Left cardiac atrium (tissue), 4 donors: ENCODE measurements around the gene CHL1. TPM values are rescaled to one million over a fixed set of nuclear protein-coding genes. Genes with fewer than 3 reads are reported as not detected.

Experiments used
- ATAC-seq, 2 donors: fragments of 200-7000 bp; cut with Tn5 transposase; one replicate each; pipeline ENCODE4 v1.9.1; 2020; ENCODE audit warnings: mild to moderate bottlenecking in 2 of 2, moderate library complexity in 2 of 2
- DNase-seq: peaks from one replicate; pipeline ENCODE4 v3.0.0-alpha.2; 2020
- intact Hi-C, 2 donors: fragments of 100-400 bp; cut with DNase I; formaldehyde crosslinking; loops; one replicate each; pipeline versions ENCODE4 v1.14.1 to v1.15.1; 2022 to 2023
- long read RNA-seq: library from polyadenylated mRNA; unstranded; transcript quantifications from one replicate; pipeline ENCODE4 v2.0.0, GENCODE V29; 2021
- total RNA-seq, 2 donors: library from RNA; stranded (reverse); fragmentation: NEBNext Ultra II Directional; extraction: Animal tissue kit (Norgen Biotek cat#: 25700); gene quantifications; one replicate each; pipeline ENCODE4 v1.2.1, GENCODE V29; 2021
- donor health status: DM: no; HTN: yes; CAD: no.
- donor health status: DM: no; HTN: yes; CAD: no; lungs with severe emphysema.
- donor health status: DM: yes; HTN: yes; CAD: no.
- donor health status: Dilated cardiomyopathy.

CHL1 gene, protein sequence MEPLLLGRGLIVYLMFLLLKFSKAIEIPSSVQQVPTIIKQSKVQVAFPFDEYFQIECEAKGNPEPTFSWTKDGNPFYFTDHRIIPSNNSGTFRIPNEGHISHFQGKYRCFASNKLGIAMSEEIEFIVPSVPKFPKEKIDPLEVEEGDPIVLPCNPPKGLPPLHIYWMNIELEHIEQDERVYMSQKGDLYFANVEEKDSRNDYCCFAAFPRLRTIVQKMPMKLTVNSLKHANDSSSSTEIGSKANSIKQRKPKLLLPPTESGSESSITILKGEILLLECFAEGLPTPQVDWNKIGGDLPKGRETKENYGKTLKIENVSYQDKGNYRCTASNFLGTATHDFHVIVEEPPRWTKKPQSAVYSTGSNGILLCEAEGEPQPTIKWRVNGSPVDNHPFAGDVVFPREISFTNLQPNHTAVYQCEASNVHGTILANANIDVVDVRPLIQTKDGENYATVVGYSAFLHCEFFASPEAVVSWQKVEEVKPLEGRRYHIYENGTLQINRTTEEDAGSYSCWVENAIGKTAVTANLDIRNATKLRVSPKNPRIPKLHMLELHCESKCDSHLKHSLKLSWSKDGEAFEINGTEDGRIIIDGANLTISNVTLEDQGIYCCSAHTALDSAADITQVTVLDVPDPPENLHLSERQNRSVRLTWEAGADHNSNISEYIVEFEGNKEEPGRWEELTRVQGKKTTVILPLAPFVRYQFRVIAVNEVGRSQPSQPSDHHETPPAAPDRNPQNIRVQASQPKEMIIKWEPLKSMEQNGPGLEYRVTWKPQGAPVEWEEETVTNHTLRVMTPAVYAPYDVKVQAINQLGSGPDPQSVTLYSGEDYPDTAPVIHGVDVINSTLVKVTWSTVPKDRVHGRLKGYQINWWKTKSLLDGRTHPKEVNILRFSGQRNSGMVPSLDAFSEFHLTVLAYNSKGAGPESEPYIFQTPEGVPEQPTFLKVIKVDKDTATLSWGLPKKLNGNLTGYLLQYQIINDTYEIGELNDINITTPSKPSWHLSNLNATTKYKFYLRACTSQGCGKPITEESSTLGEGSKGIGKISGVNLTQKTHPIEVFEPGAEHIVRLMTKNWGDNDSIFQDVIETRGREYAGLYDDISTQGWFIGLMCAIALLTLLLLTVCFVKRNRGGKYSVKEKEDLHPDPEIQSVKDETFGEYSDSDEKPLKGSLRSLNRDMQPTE (N-terminal part only)
- total RNA-seq, result 10 to 100 TPM; 67.0 to 67.9 TPM
- long read RNA-seq, partial matches to known transcripts, result 1 of 14 reads
- long read RNA-seq, other reads (novel, unspliced or antisense), result 13 of 14 reads

GRCh38 chr3:196311-197148 lies at the start of gene CHL1:
TSS of gene CHL1 (plus strand) at chr3:196763. CDS start at chr3:319777, 123,014 bp downstream.
- intact Hi-C loops, result no loop called here
- DNase-seq, result peak; percentile 35
- ATAC-seq, result peak; percentile 70 to 84

GRCh38 chr3:151614-152189 lies 44.9 kb upstream of the CHL1 start:
- DNase-seq, result no peak
- no peak for ATAC-seq

DNA sequence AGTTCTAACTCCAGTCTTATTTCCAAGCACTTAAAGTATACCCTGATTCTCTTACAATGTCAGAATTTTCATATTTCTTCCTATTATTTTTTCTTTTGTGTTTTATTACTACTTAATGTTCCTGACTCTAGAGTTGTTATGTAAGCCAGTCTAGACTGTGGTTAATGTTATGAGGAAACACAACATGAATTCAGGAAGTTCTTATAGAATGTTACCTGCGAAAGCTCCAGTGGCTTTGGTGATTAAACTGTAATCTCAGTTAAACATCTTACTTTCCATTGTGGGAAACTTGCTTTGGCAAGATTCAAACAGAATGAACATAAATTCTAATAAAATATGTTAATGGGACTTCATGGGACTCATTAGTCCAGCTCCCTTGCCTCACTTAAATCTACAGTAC lies 36.6 kb upstream of the CHL1 start:
- ATAC-seq, result no peak
- intact Hi-C loops, result no loop called here

More at GRCh38 chr3:151614-152189, 44.9 kb upstream of the CHL1 start:
- intact Hi-C loops, result no loop called here

DNA sequence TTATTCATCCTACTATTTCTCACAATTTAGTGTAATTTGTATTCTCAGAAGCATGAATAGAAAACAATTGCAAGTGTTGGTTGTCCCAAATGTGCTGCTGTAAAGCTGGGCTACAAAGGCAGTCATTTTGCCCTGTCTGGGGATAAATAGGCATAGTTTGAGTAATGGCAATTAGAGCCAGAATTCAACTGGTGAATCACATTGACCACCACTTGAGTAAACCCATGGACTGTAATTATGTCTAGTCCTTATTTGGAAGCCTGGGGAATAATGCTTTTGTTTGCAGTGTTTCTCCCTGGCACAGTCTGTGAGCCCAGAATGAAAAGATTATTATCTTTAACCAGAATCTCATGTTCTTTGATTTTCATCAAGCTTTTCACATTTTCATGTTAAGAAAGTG lies 30.5 kb upstream of the CHL1 start:
- no peak for ATAC-seq

More for the DNA sequence above, 36.6 kb upstream of the CHL1 start:
- no peak for DNase-seq

GRCh38 chr3:166799-167198 lies 29.8 kb upstream of the CHL1 start:
- ATAC-seq (no peak), DNase-seq (no peak)
- intact Hi-C loops, result no loop called here

More for the DNA sequence above, 30.5 kb upstream of the CHL1 start:
- intact Hi-C loops, result no loop called here
- no peak for DNase-seq

GRCh38 chr3:173886-174285 lies 22.7 kb upstream of the CHL1 start:
- no peak for ATAC-seq
- intact Hi-C loops, result no loop called here
- DNase-seq, result no peak

DNA sequence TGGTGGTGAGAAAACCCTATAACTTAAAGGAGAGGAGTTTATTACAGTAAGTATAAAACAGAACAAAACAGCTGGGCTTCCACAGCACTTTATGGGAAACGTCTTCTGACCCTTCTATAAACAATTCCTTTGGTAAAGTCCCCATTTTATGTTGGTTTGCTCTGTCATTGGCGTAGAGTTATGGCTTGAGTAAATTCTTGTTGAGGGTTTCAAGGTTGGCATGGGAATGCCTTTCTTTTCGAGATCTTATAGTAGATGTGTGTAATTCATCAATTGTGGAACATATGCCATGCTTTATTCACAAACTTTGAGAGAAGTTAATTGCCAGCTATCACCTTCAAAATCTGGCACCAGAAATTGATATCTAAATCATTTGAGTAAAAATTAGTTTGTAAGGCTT lies 11.6 kb upstream of the CHL1 start:
- intact Hi-C loops, result no loop called here
- DNase-seq (no peak), ATAC-seq (no peak)

DNA sequence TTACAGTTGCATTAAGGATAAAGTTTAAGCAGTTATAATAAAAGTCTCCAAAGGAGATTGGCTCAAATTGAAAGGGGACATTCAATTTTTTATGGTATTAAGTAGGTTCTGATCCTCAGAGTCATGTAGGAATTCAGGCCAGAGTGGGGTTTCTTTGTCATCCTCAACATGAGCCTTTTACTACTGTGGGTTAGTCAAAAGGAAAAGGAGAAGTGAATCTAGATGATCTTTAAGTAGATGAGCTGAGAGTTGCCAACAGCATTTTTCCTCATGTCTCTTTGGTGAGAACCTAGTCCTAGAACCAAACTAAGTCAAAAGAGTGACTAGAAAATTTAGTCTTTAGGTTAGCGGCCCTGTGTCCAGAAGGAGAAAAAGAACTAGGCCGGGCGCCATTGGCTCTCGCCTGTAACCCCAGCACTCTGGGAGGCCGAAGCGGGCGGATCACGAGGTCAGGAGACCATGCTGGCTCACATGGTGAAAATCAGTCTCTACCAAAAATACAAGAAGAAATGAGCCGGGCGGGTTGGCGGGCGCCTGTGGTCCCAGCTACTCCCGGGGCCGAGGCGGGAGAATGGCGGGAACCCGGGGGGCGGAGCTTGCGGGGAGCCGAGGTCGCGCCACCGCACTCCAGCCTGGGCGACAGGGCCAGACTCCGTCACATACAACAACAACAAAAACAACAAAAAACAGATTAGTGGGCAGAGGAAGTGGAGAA lies 4.2 kb upstream of the CHL1 start:
- no peak for ATAC-seq
- intact Hi-C loops, result loop anchor here in 1 of 2 donors (5.0 kb wide), 1 partner anchor 55 kb away; no protein-coding TSS in a partner anchor

GRCh38 chr3:194001-194400 lies 2.6 kb upstream of the CHL1 start:
- intact Hi-C loops, result loop anchor here in 1 of 2 donors (5.0 kb wide), 1 partner anchor 57 kb away; no protein-coding TSS in a partner anchor
- no peak for DNase-seq
- ATAC-seq, result no peak

More for the DNA sequence above, 4.2 kb upstream of the CHL1 start:
- no peak for DNase-seq

- intact Hi-C loops, result loop anchor here in 1 of 2 donors (5.0 kb wide), 1 partner anchor 57 kb away; no protein-coding TSS in a partner anchor
- DNase-seq (no peak), ATAC-seq (no peak)
Observed at GRCh38 chr3:194421-194820, 2.1 kb upstream of the CHL1 start.

DNA sequence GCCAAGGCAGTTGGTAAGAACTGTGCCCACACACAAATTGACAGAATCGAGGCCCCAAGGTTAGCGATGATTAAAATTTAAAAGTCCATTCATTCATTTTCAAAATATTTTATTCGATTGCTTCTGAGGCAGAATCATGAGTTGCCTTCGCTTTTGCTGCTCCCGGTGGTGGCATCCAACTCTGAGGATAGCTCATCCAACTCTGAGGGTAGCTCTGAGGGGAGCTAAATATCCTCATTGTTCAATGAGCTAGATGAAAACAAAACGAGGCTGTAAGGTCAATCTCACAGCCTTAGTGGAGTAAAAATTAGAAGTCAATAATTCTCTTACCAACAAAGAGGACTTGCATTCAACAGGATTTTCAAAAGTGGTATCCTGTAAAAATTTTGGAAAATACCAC lies 897 bp upstream of the CHL1 start:
- intact Hi-C loops, result no loop called here

DNA sequence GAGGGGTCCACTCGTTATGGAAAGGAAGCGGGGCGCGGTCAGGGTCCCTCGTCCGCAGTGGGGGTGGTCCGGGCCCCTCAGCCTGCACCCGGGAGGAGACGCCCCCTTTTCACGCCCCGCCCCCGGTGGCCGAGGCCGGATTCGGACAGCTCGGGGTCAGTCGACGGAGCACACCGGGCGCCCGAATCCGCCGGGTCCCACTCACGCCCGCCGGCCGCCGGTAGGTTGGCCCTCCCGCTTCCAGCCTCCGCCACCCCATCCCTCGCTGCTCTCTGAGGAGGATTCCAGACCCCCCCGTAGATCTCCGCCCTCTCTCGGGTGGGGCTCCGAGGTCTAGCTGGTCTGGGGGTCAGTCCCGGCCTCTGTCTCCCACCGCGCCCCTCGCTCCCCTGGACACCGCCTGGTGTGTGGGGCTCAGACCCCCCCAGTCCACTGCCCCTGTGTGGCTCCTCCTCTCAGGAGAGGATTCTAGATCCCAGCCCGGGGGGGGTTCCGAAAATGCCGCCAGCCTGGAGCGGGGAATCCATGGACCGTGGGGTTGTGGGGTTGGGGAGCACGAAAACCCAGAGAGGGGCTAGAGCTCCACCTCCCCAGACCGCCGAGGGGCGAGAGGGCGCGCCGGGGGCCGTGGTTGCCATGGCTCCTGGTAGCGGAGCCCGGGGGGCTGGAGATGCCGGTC lies 725 bp downstream of the CHL1 start:
- intact Hi-C loops, result no loop called here
- DNase-seq (peak; percentile 34), ATAC-seq (peak; percentile 64 to 72)

More for the DNA sequence above, 897 bp upstream of the CHL1 start:
- DNase-seq (no peak), ATAC-seq (no peak)

DNA sequence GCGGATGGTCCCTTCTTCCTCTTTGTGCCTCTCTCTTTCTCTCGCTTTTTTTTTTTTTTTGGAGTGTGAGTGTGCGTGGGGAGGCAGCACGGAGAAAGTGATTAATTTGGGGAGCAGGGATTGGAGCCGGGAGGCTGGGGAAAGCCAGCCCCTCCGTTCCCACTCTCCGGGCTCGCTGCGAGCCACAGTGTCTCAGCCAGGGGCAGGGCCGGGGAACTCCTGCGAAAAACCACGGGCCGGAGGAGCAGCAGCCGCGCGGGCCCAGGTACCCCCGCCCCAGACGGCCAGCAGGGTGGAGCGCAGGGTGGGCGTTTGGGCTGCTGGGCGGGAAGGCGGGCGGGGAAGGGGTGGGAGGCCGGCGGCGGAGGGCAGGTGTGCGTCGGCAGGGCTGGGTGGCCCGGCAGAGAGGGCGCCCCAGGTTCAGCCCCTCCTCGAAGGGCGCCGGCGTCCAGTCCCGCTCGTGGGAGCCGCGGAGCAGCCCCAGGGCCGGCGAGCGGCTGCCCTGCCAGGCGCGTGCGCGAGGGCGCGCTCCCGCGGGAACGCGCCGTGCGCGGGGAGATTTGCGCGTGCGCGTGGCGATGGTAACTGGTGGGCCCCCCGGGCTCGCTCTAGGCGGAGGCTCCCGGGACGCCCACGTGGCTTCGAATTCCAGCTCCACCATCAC lies 1.4 kb downstream of the CHL1 start:
- peak; percentile 45 to 57 for ATAC-seq
- intact Hi-C loops, result no loop called here
- peak; percentile 23 for DNase-seq

DNA sequence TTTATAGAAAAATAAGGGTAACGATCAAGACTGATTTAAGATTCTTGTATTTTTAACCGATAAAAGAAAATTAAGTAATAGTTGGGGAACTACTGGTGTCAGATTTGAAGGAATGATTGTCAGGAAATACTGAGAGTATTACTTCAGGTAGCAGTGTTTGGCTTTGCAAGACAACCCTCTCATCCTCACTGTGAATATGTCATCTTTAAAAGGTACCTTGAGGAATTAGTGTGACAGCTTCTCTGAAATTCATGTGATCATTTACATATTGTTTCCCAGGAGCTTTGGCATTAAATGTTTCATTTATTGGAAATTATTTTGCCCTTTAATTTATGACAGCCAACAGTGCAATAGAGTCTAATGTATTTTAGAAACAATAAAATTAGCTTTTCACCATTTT lies 3.3 kb downstream of the CHL1 start:
- DNase-seq (no peak), ATAC-seq (no peak)
- intact Hi-C loops, result no loop called here

GRCh38 chr3:200758-201325 lies 4.3 kb downstream of the CHL1 start:
- intact Hi-C loops, result no loop called here
- ATAC-seq (no peak), DNase-seq (no peak)

- DNase-seq (no peak), ATAC-seq (no peak)
- intact Hi-C loops, result no loop called here
Observed at GRCh38 chr3:204102-204501, 7.5 kb downstream of the CHL1 start.
